ENCODE results near the gene NIPA2. TPM values are rescaled to one million over a fixed set of nuclear protein-coding genes. Genes with fewer than 3 reads are reported as not detected.

NIPA2 gene
- total RNA-seq, 1 donor from 2014 or later = 78.0 TPM

DNA sequence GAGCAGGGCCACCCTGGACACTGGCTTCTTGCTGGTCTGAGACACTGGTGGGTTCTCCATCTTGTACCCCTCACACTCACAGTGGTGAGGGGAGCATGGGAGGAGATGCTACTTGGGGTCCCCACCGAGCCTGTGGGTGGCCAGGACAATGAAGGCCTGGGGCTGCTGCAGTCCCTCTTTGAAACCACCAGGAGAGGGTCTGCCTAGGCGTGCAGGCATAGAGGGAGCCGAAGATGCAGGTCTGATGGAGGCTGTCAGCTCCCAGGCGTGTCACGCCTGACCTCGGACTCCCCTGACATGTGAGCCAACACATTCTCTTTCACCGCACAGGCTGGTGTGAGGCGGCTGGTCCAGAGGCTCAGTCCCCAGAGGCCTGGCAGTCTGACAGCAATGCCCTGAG lies 39.1 kb downstream of the NIPA2 start:
- DNase-seq (ENCODE audit: low read depth) = no peak

DNA sequence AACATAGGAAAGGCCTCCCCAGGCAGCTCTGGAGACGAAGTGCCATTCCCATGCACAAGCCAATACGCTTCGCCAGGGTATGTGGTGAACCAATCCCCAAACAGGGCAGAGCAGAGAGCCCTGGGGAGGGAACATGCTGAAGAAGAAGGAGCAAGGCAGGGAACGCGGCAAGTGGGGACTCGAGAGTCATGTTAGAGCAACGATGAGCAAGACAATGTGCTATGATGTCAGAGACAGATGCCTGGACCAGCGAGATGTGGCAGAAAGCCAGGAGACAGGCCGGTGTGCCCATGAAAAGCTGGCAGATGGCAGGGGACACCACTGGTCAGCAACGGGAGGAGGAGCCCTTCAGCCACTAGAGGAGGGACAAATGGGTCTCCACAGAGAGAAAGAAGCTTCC lies 39.6 kb downstream of the NIPA2 start:
- no peak for DNase-seq (ENCODE audit: low read depth)

DNA sequence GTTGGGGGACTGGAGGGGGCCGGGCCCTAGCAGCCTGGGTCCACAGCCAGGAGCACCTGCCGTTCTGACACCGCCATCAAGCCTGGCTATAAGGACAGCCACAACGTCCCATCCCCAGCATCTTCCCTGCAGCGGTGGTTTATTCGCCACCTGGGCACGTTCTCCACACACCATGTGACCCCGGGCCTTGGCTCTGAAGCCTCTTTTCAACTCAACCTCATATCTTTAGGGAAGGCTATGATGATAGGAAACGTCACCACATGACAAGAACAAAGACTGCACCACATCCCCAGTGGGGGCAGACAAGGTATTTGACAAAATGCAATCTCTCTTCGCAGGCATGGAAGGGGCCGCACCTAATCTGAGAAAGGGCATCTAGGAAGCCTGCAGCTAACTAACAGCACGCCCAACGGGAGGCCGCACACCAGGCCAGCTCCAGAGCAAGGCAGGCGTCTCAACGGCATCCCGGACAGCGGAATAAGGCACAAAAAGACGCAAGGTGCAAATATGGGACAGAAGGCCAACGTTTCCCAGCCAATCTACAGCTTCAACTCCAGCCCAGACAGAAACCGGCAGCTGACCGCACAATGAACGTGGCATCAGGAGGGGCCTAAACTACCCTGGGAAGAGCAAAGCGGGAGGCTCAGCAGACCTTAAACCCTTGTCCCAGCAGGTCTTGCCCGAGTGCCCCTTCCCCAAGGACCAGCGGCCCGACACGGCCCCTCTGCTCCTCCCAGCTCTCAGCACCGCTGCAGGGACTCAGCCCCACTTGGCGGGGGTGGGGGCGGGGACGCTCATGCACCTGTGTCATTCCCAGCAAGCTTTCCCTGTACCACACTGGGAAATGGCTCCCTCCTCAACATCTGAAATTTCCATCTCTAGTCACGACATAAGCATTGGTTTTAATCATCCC lies 41.9 kb downstream of the NIPA2 start:
- DNase-seq (ENCODE audit: low read depth) = no peak

DNA sequence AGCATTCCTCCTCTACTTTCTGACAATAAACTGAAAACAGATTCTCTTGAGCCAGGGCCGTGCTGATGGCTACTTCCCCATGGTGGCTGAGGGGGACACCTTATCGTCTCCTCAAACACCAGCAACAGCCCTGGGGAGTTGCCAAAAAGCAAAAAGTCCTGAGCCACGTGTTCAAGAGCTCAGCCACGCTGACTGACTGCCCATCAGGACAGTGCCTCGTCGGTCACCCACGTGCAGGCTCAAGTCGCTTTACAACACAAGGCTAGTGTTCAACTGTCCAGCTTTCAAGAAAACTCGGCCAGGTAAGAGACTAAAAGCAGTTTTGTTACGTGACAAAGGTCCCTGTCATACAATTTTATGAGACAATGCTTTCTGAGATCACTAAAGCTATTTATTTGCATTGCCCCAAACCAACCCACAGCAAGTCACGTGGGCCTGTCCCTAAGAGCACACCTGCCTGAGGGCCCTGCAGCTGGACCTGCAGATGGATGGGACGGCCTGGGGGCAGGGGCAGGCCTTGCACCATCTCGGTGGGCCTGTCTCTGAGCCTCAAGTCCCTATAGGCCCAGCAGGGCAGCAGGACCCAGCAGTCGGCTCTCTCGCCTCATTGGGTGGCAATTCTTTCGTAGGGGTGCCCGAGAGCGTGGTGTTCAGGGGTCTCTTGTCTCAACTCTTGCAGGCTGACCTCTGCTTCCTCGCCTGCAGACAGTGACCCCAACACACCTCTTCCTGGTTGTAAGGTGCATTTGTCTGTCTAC lies 42.7 kb downstream of the NIPA2 start:
- no peak for DNase-seq (ENCODE audit: low read depth)

DNA sequence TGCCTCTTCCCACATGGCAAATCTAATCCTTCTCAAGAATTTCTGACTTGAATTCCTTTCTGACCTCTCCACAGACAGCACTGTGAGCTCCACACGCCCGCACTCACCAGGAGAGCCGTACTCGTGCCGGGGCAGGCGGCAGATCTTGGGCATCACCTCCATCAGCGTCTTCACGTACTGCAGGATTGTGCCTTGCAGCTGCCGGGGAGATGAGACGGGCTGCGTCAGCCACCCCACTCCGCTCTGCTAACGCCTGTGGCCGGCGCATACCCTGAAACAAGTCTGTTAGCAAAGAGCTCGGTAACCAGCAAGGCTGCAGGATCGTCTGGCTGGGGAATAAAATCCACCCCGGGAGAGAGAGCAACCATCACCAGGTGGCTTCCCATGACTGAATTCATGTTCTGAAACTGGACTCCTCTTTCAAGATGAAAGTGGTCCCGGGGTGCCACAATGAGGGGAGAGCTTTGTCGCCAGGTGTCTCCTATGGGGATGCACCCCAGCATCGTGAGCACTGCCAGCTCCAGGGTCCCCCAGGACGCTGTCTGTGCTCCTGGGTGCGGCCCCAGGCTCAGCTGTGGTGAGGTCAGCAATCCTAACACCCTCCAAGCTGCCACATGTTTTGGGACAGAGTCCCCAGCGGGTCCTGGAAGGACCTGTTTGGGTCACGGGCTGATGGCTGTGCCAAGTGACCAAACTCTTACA lies 43.4 kb downstream of the NIPA2 start:
- no peak for DNase-seq (ENCODE audit: low read depth)

- no peak for DNase-seq (ENCODE audit: low read depth)
These were observed 44.7 kb downstream of the NIPA2 start for GRCh38 chr15:22883196-22883595.

DNA sequence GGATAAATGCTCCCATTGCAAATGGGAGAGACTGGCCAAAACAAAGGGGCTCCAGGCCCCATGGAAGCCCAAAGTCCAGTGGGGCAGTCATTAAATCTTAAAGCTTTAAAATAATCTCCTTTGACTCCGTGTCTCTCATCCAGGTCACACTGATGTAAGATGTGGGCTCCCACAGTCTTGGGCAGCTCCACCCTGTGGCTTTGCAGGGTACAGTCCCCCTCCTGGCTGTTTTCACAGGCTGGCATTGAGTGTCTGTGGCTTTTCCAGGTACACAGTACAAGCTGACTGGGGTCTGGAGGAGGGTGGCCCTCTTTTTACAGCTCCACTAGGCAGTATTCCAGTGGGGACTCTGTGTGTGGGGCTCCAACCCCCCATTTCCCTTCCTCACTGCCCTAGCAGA lies 45.9 kb downstream of the NIPA2 start:
- no peak for DNase-seq (ENCODE audit: low read depth)

DNA sequence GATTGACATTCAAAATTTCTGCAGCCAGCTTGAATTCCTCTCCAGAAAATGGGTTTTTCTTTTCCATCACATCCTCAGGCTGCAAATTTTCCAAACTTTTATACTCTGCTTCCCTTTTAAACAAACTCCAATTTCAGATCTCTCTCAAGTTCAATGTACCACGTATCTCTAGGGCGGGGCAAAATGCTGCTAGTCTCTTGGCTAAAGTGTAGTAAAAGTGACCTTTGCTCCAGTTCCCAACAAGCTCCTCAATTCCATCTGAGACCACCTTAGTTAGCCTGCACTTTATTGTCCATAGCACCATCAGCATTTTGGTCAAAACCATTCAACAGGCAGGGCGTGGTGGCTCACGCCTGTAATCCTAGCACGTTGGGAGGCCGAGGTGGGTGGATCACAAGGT lies 46.7 kb downstream of the NIPA2 start:
- no peak for DNase-seq (ENCODE audit: low read depth)

DNA sequence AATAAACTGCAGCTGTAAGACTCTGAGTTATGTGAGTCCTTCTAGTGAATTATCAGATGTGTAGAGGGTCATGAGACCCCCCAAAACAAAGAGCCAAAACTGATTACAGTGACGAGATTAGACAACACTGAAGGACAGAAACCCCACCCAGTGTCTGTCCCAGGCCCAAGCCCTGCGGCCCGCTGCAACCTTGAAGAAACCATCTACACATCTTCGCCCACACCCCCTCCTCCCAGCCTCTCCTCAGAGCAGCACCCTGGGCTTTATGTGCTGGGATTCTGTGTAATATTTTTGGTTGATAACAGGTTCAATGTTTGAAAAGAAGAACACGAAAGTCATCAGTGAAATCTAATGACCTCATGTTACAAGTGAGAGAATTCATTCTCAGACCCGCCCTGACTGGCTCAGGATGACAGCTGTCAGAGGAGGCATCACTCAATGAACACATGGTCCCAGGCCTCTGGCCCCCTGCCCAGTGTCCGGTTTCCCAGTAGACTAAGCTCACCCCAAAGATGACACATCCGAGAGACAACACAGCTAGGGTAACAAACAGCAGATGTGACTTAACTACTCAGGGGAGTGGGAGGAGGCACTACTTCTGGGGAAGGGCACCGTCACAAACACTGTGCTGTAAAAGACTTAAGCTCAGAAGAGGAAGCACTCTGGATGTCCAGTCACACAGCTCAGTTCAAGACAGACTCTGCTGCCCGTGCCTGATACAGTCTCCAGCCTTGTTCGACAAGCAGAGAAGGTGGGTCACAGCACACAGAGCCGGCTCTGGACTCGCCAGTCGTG lies 48.9 kb downstream of the NIPA2 start:
- DNase-seq (ENCODE audit: low read depth) = no peak

GRCh38 chr15:22888120-22888859 lies 49.8 kb downstream of the NIPA2 start:
- DNase-seq (ENCODE audit: low read depth) = peak; percentile 78

DNA sequence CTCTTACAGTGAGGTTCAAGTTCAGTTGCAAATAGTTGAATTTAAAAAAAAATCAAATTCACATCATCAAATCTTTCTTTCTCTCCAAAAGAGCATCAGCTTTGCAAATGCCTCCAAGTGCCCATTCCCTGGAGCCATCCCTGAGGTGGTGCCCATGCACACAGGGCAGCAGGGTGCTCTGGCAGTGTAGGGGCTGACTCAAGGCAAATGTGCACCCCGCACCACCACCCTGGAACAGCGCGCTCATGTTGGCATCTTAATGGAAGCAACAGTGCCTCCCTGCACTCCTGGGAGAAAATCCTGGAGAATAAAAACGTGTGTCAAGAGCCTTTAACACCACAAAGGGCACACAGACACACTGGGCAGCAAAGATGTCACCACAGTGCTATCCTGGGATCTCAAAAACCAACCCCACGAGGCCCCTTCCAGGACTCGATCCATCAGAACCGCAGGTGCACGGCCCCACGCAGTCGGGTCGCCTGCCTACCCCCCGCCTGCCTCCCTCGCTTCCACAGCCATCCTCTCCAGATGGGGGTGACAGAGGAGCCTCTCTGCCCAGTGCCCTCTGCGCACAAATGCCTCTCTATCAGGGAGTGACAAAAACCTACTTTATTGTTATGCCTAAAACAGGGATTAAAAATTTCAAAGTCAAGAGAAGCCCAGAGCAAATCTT lies 50.8 kb downstream of the NIPA2 start:
- no peak for DNase-seq (ENCODE audit: low read depth)

DNA sequence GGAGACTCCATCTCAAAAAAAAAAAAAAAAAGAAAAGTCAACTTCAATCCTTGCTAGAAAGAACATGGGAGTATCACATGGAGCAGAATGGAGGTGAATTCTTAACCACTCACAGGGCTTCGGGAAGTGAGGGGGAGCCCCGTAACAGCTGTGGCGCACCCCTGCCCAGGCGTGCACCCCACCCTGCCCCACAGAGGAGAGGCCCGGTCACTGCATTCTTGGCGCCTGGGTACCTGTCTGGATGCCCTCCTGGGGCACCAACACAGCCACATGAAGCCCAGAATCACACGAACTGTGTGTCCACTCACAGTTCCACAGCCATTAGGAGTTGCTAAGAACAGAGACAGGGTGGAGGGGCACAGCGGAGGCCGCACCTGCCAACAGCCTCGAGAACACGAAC lies 51.8 kb downstream of the NIPA2 start:
- DNase-seq (ENCODE audit: low read depth) = no peak

- DNase-seq (ENCODE audit: low read depth) = no peak
These were observed 53.2 kb downstream of the NIPA2 start for GRCh38 chr15:22891426-22892210.

DNA sequence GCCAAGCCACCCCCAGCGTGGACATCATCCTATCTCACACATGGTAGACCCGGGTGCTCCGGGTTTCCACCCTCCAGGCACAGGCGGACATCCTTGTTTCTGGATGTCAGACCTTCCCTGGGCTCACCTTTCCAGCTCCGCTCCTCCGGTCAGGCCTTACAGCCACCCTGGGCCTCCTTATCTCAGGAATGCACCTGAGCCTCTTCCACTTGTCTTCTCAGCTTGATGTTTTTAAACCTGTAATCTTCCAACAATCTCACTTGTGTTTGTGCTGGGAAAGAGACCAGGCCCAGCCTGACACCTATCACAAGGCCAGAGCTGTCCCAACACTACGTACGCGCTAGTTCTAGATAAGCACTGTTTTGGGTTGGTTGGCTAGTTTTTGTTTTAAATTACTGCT lies 53.9 kb downstream of the NIPA2 start:
- DNase-seq (ENCODE audit: low read depth) = no peak

DNA sequence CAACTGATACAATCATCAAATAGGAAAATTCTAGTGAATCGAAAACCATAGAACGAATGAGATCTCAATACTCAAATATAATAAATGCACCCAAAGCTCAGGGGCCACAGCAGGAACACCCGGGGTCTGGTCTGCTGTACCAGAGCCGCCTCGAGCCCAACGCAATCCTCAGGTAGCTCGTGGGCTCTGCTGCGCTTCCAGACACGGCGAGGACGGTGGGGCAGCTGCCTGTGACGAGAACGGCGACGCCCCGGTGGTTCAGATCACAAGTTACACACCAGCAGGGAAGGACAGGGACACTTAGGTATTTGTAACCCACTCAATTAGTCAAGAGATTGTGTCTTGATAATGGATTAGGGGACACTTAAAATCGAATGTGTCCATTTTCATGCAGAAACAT lies 54.6 kb downstream of the NIPA2 start:
- no peak for DNase-seq (ENCODE audit: low read depth)

DNA sequence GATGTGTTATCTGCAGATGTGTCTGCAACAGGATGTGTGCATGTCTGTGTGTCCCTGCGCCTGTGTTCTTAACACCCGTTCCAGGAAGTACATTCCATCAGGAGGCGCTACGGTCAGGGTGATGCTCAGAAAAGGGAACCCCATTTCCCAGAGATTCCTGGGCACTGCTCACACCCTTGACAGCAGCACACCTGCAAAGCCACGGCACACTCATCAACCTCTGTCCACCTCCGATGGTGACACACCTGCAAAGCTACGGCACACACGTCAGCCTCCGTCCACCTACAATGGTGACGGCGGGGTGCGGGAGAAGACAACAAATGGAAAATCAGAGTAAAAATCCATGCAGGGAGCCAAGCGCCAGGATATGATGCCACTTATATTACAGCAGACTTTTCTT lies 55.4 kb downstream of the NIPA2 start:
- no peak for DNase-seq (ENCODE audit: low read depth)

- peak; percentile 93 for DNase-seq (ENCODE audit: low read depth)
These were observed 57.2 kb downstream of the NIPA2 start for GRCh38 chr15:22895465-22896190.

DNA sequence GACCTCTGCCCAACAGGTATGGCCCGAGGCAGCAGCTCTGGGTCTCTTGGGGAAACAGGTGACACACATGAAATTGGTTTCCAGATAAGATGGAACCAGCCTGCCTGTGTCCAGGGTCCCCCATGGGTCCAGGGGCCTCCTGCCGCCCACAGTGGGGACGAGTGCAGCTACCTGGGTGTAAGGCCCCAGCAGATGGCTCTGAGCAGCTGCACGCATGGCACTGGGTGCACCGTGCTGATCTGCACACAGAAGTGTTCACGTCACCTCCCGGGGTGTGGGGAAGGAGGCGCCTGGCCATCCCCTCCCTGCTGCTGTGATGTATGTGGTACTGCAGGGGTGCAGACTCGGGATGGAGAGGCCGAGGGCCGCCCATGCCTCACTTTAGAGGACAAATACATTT lies 63.6 kb downstream of the NIPA2 start:
- DNase-seq (ENCODE audit: low read depth) = no peak

DNA sequence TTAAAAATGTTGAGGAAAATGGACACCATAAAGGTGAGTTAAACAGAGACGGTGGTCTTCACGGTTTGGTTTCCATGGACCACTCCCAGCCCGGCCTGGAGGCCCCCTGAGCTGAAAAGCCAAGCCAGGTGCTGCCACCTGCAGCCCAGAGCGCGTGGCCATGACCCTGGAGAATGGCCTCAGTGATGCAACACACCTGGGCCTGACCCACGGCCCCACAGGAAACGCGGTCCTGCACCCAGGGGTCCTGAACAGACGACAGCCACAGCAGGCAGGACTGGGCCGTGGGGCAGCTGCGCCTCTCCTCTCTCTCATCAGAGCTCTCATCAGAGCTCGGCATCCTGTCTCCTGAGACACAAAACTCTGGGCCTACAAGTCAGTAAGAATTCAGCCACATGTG lies 64.1 kb downstream of the NIPA2 start:
- DNase-seq (ENCODE audit: low read depth) = no peak
